RWPE2 (cell line): ENCODE measurements around the gene SLC6A3.

ENCODE experiments used
- ATAC-seq: fragments of 200-7000 bp; cut with Tn5 transposase; 3 replicates; pipeline ENCODE4 v1.9.1; 2021; ENCODE audit warnings: low read depth
- DNase-seq: peaks from one replicate; pipeline ENCODE4 v3.0.0-alpha.2; 2020; ENCODE audit warnings: low spot score
- H3K27ac ChIP-seq: fragments of 450-650 bp; 2 replicates; pipeline ENCODE4 v1.5.1; 2017; ENCODE audit warnings: mild to moderate bottlenecking; ENCODE audit not compliant: poor library complexity, severe bottlenecking
- H3K27me3 ChIP-seq: fragments of 250-450 bp; sonication (Bioruptor Pico); 2 replicates; pipeline ENCODE4 v1.5.1; 2021; ENCODE audit warnings: mild to moderate bottlenecking, moderate library complexity; ENCODE audit not compliant: insufficient read depth, poor library complexity, severe bottlenecking
- H3K36me3 ChIP-seq: fragments of 250-450 bp; sonication (Bioruptor Pico); 2 replicates; pipeline ENCODE4 v1.5.1; 2020; ENCODE audit warnings: low read depth, mild to moderate bottlenecking, moderate library complexity
- H3K4me1 ChIP-seq: fragments of 250-450 bp; sonication (Bioruptor Pico); 2 replicates; pipeline ENCODE4 v1.5.1; 2021; ENCODE audit warnings: mild to moderate bottlenecking, moderate library complexity; ENCODE audit not compliant: insufficient read depth, poor library complexity, severe bottlenecking
- H3K4me3 ChIP-seq: fragments of 250-450 bp; sonication (Bioruptor Pico); 2 replicates; pipeline ENCODE4 v1.5.1; 2021; ENCODE audit warnings: mild to moderate bottlenecking, moderate library complexity; ENCODE audit not compliant: severe bottlenecking
- H3K9me3 ChIP-seq: fragments of 250-450 bp; sonication (Bioruptor Pico); 2 replicates; pipeline ENCODE4 v1.5.1; 2021; ENCODE audit warnings: mild to moderate bottlenecking, moderate library complexity; ENCODE audit not compliant: severe bottlenecking
- CTCF ChIP-seq: fragments of 450-650 bp; IDR thresholded peaks from one replicate; pipeline ENCODE4 v1.5.1; 2017; ENCODE audit warnings: mild to moderate bottlenecking, moderate library complexity; ENCODE audit not compliant: poor library complexity, severe bottlenecking

SLC6A3 gene

GRCh38 chr5:1359713-1360112 lies 85.5 kb downstream of the SLC6A3 start:
- TF ChIP-seq CTCF, result no peak
- DNase-seq (no peak), ATAC-seq (no peak)
- Histone ChIP-seq H3K27me3 (peaks cover 43% of the 10 kb centered on the region), H3K27ac (no peak overlapping the region), H3K4me1 (no peaks in the 10 kb centered on the region), H3K36me3 (no peaks in the 10 kb centered on the region), H3K9me3 (no peaks in the 10 kb centered on the region), H3K4me3 (no peak overlapping the region)

GRCh38 chr5:1359031-1359645 lies 86.1 kb downstream of the SLC6A3 start:
- ATAC-seq, result no peak
- H3K27ac ChIP-seq, result no peak overlapping the region
- H3K36me3 ChIP-seq, result no peaks in the 10 kb centered on the region
- no peaks in the 10 kb centered on the region for H3K9me3 ChIP-seq
- no peak for TF ChIP-seq CTCF
- DNase-seq, result no peak
- peaks cover 37% of the 10 kb centered on the region for H3K27me3 ChIP-seq
- H3K4me1 ChIP-seq, result no peaks in the 10 kb centered on the region
- H3K4me3 ChIP-seq, result no peak overlapping the region

- H3K27ac ChIP-seq, result no peak overlapping the region
- no peak overlapping the region for H3K4me3 ChIP-seq
- H3K27me3 ChIP-seq, result peaks cover 32% of the 10 kb centered on the region
- no peak for ATAC-seq
- no peaks in the 10 kb centered on the region for H3K36me3 ChIP-seq
- no peak for DNase-seq
- TF ChIP-seq CTCF, result no peak
- no peaks in the 10 kb centered on the region for H3K4me1 ChIP-seq
- no peaks in the 10 kb centered on the region for H3K9me3 ChIP-seq
Observed at GRCh38 chr5:1358726-1359025, 86.6 kb downstream of the SLC6A3 start.

GRCh38 chr5:1357946-1358725 lies 87.1 kb downstream of the SLC6A3 start:
- TF ChIP-seq CTCF, result no peak
- DNase-seq (no peak), ATAC-seq (no peak)
- Histone ChIP-seq H3K4me3 (no peak overlapping the region), H3K27me3 (peaks cover 27% of the 10 kb centered on the region), H3K4me1 (no peaks in the 10 kb centered on the region), H3K36me3 (no peaks in the 10 kb centered on the region), H3K27ac (no peak overlapping the region), H3K9me3 (no peaks in the 10 kb centered on the region)
